ENCODE measurements around the gene ACTG1.

The ACTG1 gene

GRCh38 chr17:81539571-81539900 lies 26.9 kb upstream of the ACTG1 start:
- Histone ChIP-seq H3K36me3 (ENCODE audit: control insufficient read depth, insufficient read depth, low read length) (peaks cover 21% of the 10 kb centered on the region), H3K27me3 (replicated peaks; ENCODE audit: control insufficient read depth, insufficient read depth, low read length) (no peaks in the 10 kb centered on the region), H3K4me3 (replicated peaks; ENCODE audit: low read depth, low read length) (no peak overlapping the region)
- TF ChIP-seq, protein P1, sequence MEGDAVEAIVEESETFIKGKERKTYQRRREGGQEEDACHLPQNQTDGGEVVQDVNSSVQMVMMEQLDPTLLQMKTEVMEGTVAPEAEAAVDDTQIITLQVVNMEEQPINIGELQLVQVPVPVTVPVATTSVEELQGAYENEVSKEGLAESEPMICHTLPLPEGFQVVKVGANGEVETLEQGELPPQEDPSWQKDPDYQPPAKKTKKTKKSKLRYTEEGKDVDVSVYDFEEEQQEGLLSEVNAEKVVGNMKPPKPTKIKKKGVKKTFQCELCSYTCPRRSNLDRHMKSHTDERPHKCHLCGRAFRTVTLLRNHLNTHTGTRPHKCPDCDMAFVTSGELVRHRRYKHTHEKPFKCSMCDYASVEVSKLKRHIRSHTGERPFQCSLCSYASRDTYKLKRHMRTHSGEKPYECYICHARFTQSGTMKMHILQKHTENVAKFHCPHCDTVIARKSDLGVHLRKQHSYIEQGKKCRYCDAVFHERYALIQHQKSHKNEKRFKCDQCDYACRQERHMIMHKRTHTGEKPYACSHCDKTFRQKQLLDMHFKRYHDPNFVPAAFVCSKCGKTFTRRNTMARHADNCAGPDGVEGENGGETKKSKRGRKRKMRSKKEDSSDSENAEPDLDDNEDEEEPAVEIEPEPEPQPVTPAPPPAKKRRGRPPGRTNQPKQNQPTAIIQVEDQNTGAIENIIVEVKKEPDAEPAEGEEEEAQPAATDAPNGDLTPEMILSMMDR (IDR thresholded peaks at IDR 0.05; ENCODE audit: insufficient read depth, low read length, poor library complexity, severe bottlenecking) = no peak
- DNase-seq (ENCODE audit: extremely low read depth, insufficient read length) = peak; percentile 4

- H3K4me3 ChIP-seq (replicated peaks; ENCODE audit: low read depth, low read length) = no peak overlapping the region
- TF ChIP-seq, protein P1 (IDR thresholded peaks at IDR 0.05; ENCODE audit: insufficient read depth, low read length, poor library complexity, severe bottlenecking) = no peak
- peaks cover 17% of the 10 kb centered on the region for H3K36me3 ChIP-seq (ENCODE audit: control insufficient read depth, insufficient read depth, low read length)
- no peaks in the 10 kb centered on the region for H3K27me3 ChIP-seq (replicated peaks; ENCODE audit: control insufficient read depth, insufficient read depth, low read length)
- DNase-seq (ENCODE audit: extremely low read depth, insufficient read length) = no peak
Observed at GRCh38 chr17:81538651-81539570, 26.3 kb upstream of the ACTG1 start.

DNA sequence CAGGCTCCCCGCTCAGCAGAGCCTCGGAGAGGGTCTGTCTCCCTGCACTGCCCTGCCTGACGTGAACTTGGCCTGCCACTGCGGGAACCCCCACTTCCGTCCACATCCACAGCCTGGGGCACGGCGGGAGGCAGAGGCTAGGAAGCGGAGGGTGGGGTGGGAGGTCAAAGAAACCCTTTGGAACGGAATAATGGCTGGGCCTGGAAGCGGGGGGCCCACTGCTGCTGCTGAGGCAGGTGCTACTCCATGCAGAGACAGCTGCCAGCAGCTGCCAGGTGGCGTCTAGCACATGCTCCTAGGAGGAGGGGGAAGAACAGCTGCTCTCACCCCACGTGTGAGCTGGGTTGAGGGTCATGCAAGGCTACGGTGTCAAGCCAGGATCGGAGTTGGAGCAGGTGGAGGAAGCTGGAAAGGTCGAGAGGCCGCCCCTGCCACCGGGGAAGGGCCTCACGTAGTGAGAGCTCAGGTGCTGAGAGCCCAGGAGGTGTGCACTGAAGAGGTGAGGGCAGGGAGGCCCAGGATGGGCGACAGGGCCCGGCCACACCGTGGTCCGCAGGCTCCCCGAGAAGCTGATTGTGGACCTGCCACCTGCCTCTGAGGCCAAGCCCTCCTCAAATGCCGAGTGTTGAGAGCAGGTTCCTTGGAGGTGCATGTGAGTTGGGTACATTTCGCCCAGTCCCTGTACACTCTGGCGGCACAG lies 25.4 kb upstream of the ACTG1 start:
- no peak overlapping the region for H3K4me3 ChIP-seq (replicated peaks; ENCODE audit: low read depth, low read length)
- TF ChIP-seq, protein P1 (IDR thresholded peaks at IDR 0.05; ENCODE audit: insufficient read depth, low read length, poor library complexity, severe bottlenecking) = no peak
- no peak for DNase-seq (ENCODE audit: extremely low read depth, insufficient read length)
- H3K36me3 ChIP-seq (ENCODE audit: control insufficient read depth, insufficient read depth, low read length) = peaks cover 10% of the 10 kb centered on the region
- H3K27me3 ChIP-seq (replicated peaks; ENCODE audit: control insufficient read depth, insufficient read depth, low read length) = no peaks in the 10 kb centered on the region

- TF ChIP-seq, protein P1 (IDR thresholded peaks at IDR 0.05; ENCODE audit: insufficient read depth, low read length, poor library complexity, severe bottlenecking) = peak; percentile 61
- H3K27me3 ChIP-seq (replicated peaks; ENCODE audit: control insufficient read depth, insufficient read depth, low read length) = no peaks in the 10 kb centered on the region
- peaks cover 6% of the 10 kb centered on the region for H3K36me3 ChIP-seq (ENCODE audit: control insufficient read depth, insufficient read depth, low read length)
- H3K4me3 ChIP-seq (replicated peaks; ENCODE audit: low read depth, low read length) = no peak overlapping the region
- peak; percentile 53 for DNase-seq (ENCODE audit: extremely low read depth, insufficient read length)
Observed at GRCh38 chr17:81537343-81537855, 24.8 kb upstream of the ACTG1 start.

GRCh38 chr17:81536299-81537290 lies 24.0 kb upstream of the ACTG1 start:
- Histone ChIP-seq H3K27me3 (replicated peaks; ENCODE audit: control insufficient read depth, insufficient read depth, low read length) (no peaks in the 10 kb centered on the region), H3K36me3 (ENCODE audit: control insufficient read depth, insufficient read depth, low read length) (peaks cover 6% of the 10 kb centered on the region), H3K4me3 (replicated peaks; ENCODE audit: low read depth, low read length) (no peak overlapping the region)
- TF ChIP-seq, protein P1 (IDR thresholded peaks at IDR 0.05; ENCODE audit: insufficient read depth, low read length, poor library complexity, severe bottlenecking) = no peak
- no peak for DNase-seq (ENCODE audit: extremely low read depth, insufficient read length)
